ENCODE results near the gene CEPT1.

DNA sequence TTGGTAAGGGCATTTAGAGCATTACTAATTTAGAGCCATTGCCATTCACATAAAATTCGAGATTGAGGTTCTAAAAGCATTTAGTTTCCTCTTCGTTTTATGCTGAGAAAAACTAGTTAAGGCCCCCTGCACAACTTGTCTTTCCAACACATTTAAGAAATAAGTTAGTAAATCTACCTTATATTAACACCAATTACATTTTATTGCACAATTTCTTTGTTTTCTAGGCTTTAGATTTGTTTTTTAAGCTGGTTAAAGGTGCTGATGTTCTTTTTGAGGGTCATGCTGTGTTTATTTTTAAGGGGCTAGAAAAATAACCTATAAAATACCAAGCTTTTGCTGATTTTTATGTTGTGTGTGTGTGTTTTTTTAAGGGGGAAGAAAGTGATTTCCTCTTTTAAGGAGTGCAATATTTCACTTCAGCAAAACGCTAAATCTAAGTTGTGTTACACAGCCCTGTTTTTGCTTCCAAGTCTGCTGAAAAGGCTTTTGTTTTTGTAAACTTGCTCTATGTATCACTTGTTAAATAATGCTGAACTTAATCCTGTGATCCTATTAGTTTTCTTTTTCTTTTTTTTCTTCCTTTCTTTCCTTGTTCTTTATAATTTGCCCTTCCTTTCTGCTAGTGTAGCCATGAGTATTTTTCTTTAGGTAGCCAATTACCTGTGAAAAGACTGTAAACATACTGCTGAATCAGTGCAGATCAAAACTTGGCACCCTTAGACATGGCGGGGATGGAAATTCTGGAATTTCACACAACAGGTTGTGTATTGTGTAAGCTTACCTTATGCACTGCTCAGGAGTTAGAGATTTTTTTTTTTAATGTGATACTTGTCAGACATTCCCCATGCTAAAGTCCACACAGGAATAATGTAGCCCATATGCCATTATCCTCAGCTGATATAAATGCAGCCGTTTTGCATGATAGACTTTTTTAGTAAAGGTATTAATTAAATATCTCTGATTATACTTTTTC, 1.5 kb downstream of the CEPT1 start:
- TF ChIP-seq CTCF (IDR thresholded peaks at IDR 0.05; ENCODE audit: borderline replicate concordance, extremely low read depth, low read length, poor library complexity, severe bottlenecking) (no peak), EZH2 (IDR thresholded peaks at IDR 0.05; ENCODE audit: borderline replicate concordance, low read depth, low read length, severe bottlenecking) (no peak)
